Right lobe of liver (tissue), 6 donors: Measurements from ENCODE around the gene ARHGAP42. TPM values are rescaled to one million over a fixed set of nuclear protein-coding genes. Genes with fewer than 3 reads are reported as not detected.

Source experiments
- ATAC-seq, 4 donors: fragments of 200-7000 bp; cut with Tn5 transposase; one replicate each; pipeline ENCODE4 v1.9.1; 2020; ENCODE audit warnings: mild to moderate bottlenecking in 4 of 4, moderate library complexity in 4 of 4
- DNase-seq, 3 donors: peaks; one replicate each; pipeline ENCODE4 v3.0.0-alpha.2; 2020
- H3K27ac ChIP-seq, 3 donors: fragments of 200-600 bp; one replicate each; pipeline ENCODE4 v1.8.0; 2022
- H3K27me3 ChIP-seq, 2 donors: fragments of 200-600 bp; one replicate each; pipeline ENCODE4 v1.8.0; 2022
- H3K36me3 ChIP-seq, 4 donors: fragments of 200-600 bp; sonication (generic) in 1 of 4; one replicate each; pipeline versions ENCODE4 v1.5.1 to v1.8.0; 2017 to 2022; ENCODE audit warnings: control low read depth in 1 of 4
- H3K4me1 ChIP-seq, 4 donors: fragments of 200-600 bp; sonication (generic) in 1 of 4; one replicate each; pipeline versions ENCODE4 v1.5.1 to v1.8.0; 2017 to 2022; ENCODE audit warnings: control low read depth in 1 of 4
- H3K4me3 ChIP-seq, 3 donors: fragments of 200-600 bp; one replicate each; pipeline ENCODE4 v1.8.0; 2022
- H3K9me3 ChIP-seq, 4 donors: fragments of 200-600 bp; sonication (generic) in 1 of 4; one replicate each; pipeline versions ENCODE4 v1.5.1 to v1.8.0; 2017 to 2022; ENCODE audit warnings: control low read depth in 1 of 4
- POLR2A ChIP-seq: fragments of 450-650 bp; IDR thresholded peaks from one replicate; pipeline ENCODE4 v1.6.1; 2017; ENCODE audit warnings: antibody characterized with exemption, mild to moderate bottlenecking
- WGBS: methylation state at CpG from one replicate; pipeline ENCODE4 v1.1.6; 2018; ENCODE audit warnings: low coverage, low lambda C conversion rate; ENCODE audit not compliant: insufficient coverage; ENCODE audit errors: missing lambda C conversion rate; 5-methylcytosine and 5-hydroxymethylcytosine counted together
- intact Hi-C, 2 donors: fragments of 100-400 bp; cut with DNase I; formaldehyde crosslinking; loops; one replicate each; pipeline versions ENCODE4 v1.11.2 to v1.14.1; 2022
- total RNA-seq, 6 experiments: library from RNA; depleted of rRNA in 2 of 6; stranded (reverse); fragments of >200 nt in 2 of 6; fragmentation: NEBNext Ultra II Directional in 3 of 6; extraction: Animal tissue kit (Norgen Biotek cat#: 25700) in 3 of 6; gene quantifications; one replicate each; pipeline versions ENCODE4 v1.1.0 to v1.2.4, GENCODE V29; 2016 to 2023
- TF ChIP-seq, protein P1 (sequence below), 4 donors: fragments of 200-600 bp in 3 of 4; fragments of 450-650 bp in 1 of 4; IDR thresholded peaks; one replicate each; pipeline versions ENCODE4 v1.5.1 to v1.8.0; 2016 to 2022; ENCODE audit warnings: antibody characterized with exemption in 4 of 4, mild to moderate bottlenecking in 2 of 4
- donor health status: DM: no; HTN: yes; CAD: no.
- donor health status: DM: no; HTN: no; CAD: no.
- donor health status: DM: no; HTN: no; CAD: no.
- donor health status: DM: no; HTN: yes; CAD: no.
- donor health status: DM: no; HTN: yes; CAD: no.

ARHGAP42 gene
- total RNA-seq, 6 experiments from 2014 or later: 8.7 to 15.8 (median 13.1) TPM

DNA sequence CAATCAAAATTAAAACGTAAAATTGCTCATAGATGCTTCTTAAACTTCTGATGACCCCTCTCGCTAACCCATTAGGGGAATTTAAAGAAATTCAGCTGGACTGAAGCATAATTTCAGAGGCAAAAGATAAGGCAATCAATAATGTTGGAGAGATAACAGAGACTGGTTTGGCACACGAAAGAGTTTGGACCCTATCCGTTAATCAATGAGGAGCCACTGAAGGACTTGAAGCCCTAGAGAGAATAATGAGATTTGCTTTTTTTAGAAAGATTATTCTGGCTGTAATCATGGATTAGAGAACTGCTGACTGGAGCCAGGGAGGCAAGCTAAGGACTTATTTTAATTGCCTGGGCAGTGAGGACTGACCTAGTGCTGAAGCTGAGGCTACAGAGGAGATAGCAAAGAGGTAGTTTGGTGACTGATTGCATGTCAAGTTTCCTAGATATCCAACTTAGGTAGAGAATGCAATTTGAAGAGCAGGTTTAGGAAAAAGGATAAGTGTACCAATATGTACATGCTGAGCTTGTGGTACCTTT lies 11.9 kb upstream of the ARHGAP42 start:
- intact Hi-C loops: no loop called here
- H3K9me3 ChIP-seq: no peaks in the 10 kb centered on the region
- H3K27ac ChIP-seq: no peak overlapping the region
- no peaks in the 10 kb centered on the region for H3K36me3 ChIP-seq
- H3K4me3 ChIP-seq: no peak overlapping the region
- no peaks in the 10 kb centered on the region for H3K27me3 ChIP-seq
- H3K4me1 ChIP-seq: peaks cover 0 to 21% (median 2%) of the 10 kb centered on the region in 4 donors
- WGBS: 16% methylated on average over 4 of the region's 4 CpGs
- DNase-seq (no peak), ATAC-seq (peak; percentile 76 to 88 (median 78))
- TF ChIP-seq, protein P1, sequence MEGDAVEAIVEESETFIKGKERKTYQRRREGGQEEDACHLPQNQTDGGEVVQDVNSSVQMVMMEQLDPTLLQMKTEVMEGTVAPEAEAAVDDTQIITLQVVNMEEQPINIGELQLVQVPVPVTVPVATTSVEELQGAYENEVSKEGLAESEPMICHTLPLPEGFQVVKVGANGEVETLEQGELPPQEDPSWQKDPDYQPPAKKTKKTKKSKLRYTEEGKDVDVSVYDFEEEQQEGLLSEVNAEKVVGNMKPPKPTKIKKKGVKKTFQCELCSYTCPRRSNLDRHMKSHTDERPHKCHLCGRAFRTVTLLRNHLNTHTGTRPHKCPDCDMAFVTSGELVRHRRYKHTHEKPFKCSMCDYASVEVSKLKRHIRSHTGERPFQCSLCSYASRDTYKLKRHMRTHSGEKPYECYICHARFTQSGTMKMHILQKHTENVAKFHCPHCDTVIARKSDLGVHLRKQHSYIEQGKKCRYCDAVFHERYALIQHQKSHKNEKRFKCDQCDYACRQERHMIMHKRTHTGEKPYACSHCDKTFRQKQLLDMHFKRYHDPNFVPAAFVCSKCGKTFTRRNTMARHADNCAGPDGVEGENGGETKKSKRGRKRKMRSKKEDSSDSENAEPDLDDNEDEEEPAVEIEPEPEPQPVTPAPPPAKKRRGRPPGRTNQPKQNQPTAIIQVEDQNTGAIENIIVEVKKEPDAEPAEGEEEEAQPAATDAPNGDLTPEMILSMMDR (IDR thresholded peaks at IDR 0.05): no peak
- no peak for TF ChIP-seq POLR2A

DNA sequence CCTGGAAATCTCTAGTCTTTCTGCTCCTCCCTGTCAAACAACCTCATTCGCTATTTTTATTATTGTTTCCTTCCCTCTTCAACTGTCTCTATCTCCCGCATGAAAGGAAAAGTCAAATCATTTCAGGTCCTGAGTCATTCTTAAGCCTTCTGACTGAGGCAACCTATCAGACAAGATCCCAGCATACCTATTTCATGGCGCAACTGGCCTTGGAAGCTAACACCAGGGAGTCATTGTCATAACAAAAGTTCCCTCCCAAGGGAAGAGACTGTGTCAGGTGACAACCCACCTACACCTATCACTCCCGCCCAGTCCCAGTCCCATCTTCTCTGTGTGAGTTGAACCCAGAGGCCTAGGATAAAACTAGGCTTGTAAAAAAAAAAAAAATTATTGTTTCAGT lies 10.2 kb upstream of the ARHGAP42 start:
- DNase-seq (no peak), ATAC-seq (no peak)
- no peaks in the 10 kb centered on the region for H3K9me3 ChIP-seq
- 83% methylated on average over 4 of the region's 4 CpGs for WGBS
- peaks cover 0 to 21% (median 2%) of the 10 kb centered on the region in 4 donors for H3K4me1 ChIP-seq
- H3K4me3 ChIP-seq: no peak overlapping the region
- no peak for TF ChIP-seq POLR2A
- TF ChIP-seq, protein P1 (IDR thresholded peaks at IDR 0.05): no peak
- no peak overlapping the region for H3K27ac ChIP-seq
- intact Hi-C loops: no loop called here
- no peaks in the 10 kb centered on the region for H3K27me3 ChIP-seq
- H3K36me3 ChIP-seq: no peaks in the 10 kb centered on the region

DNA sequence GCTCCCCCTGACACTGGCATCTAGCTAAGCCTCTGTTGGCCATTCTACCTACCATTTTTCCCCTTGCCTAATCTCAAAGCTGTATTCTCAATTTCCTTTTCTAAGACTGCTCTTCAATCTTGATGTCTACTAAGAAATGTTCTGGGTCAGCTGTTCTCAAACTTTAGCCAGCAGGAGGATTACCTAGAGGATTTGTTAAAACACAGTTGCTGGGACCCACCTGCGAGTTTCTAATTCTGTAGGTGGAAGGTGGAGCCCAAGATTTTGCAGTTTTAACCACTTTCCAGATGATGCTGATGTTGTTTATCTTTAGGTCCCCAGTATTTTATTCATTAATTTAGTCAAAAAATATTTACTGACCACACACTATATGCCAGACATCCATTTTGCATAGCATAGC lies 9.3 kb upstream of the ARHGAP42 start:
- no peak overlapping the region for H3K4me3 ChIP-seq
- DNase-seq (no peak), ATAC-seq (no peak)
- no peak overlapping the region for H3K27ac ChIP-seq
- intact Hi-C loops: no loop called here
- no peaks in the 10 kb centered on the region for H3K36me3 ChIP-seq
- TF ChIP-seq, protein P1 (IDR thresholded peaks at IDR 0.05): no peak
- TF ChIP-seq POLR2A: no peak
- 91% methylated on average over 1 of the region's 1 CpG for WGBS
- peaks cover 0 to 21% (median 3%) of the 10 kb centered on the region in 4 donors for H3K4me1 ChIP-seq
- H3K27me3 ChIP-seq: no peaks in the 10 kb centered on the region
- H3K9me3 ChIP-seq: no peaks in the 10 kb centered on the region

DNA sequence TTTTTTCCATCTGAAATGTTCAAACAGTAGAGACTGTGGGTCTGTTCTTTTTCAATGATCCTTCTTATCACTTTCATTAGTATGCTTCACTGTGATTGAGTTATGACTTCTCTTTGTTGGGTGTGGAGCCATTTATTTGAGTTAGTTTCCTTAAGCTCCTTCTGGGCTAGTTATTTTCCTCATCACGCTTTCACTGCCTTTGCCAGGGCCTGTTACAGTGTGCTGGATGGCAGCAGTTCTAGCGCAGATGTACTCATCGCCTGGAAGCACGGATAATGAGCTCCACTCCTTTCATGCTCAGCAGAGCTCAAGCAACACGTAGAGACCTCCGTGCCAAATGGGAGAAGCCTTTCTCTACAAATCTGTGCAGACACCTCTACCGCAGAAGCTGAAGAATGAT lies 7.0 kb upstream of the ARHGAP42 start:
- H3K4me1 ChIP-seq: peaks cover 0 to 23% (median 7%) of the 10 kb centered on the region in 4 donors
- 88% methylated on average over 7 of the region's 7 CpGs for WGBS

More for the DNA sequence above, 7.0 kb upstream of the ARHGAP42 start:
- TF ChIP-seq POLR2A: no peak
- TF ChIP-seq, protein P1 (IDR thresholded peaks at IDR 0.05): no peak
- Histone ChIP-seq H3K27ac (no peak overlapping the region), H3K9me3 (no peaks in the 10 kb centered on the region), H3K36me3 (no peaks in the 10 kb centered on the region), H3K27me3 (no peaks in the 10 kb centered on the region), H3K4me3 (no peak overlapping the region)
- ATAC-seq (no peak), DNase-seq (no peak)
- intact Hi-C loops: loop anchor here in 1 of 2 donors (10.0 kb wide), 1 partner anchor 175 kb away; no protein-coding TSS in a partner anchor
